Panc1 (cell line): ENCODE measurements around the gene MICALL2.

Experiments
- CTCF ChIP-seq: fragments of 450-650 bp; IDR thresholded peaks from 2 replicates; pipeline ENCODE4 v1.5.1; 2017; ENCODE audit warnings: mild to moderate bottlenecking
- POLR2AphosphoS5 ChIP-seq: IDR thresholded peaks from 2 replicates; pipeline ENCODE4 v1.6.1; 2012; ENCODE audit warnings: mild to moderate bottlenecking, low read depth, low read length, moderate library complexity
- REST ChIP-seq, 2 experiments: IDR thresholded peaks; 2 replicates each; pipeline ENCODE4 v1.6.1; 2011 to 2012; ENCODE audit warnings: low read depth in 2 of 2, control low read depth in 1 of 2, low read length in 1 of 2, mild to moderate bottlenecking in 1 of 2, moderate library complexity in 1 of 2; ENCODE audit not compliant: insufficient read depth in 1 of 2
- SIN3A ChIP-seq: IDR thresholded peaks from 2 replicates; pipeline ENCODE4 v1.6.1; 2012; ENCODE audit warnings: low read depth, mild to moderate bottlenecking, low read length, moderate library complexity, borderline replicate concordance; ENCODE audit not compliant: insufficient read depth
- TCF7L2 ChIP-seq: IDR thresholded peaks from 2 replicates; pipeline ENCODE4 v1.6.1; 2011; ENCODE audit warnings: mild to moderate bottlenecking, low read depth, low read length, inconsistent platforms

GRCh38 chr7:1479287-1479686 is 20.0 kb upstream of the MICALL2 start:
- TF ChIP-seq POLR2AphosphoS5, result no peak
- TF ChIP-seq CTCF, result no peak
- TF ChIP-seq SIN3A, result no peak
- no peak for TF ChIP-seq REST (IDR thresholded peaks at IDR 0.05; ENCODE audit: insufficient read depth in 1 of 2, low read depth in 2 of 2, low read length in 1 of 2)
- no peak for TF ChIP-seq TCF7L2
